ENCODE measurements around the gene NTN1.

DNA sequence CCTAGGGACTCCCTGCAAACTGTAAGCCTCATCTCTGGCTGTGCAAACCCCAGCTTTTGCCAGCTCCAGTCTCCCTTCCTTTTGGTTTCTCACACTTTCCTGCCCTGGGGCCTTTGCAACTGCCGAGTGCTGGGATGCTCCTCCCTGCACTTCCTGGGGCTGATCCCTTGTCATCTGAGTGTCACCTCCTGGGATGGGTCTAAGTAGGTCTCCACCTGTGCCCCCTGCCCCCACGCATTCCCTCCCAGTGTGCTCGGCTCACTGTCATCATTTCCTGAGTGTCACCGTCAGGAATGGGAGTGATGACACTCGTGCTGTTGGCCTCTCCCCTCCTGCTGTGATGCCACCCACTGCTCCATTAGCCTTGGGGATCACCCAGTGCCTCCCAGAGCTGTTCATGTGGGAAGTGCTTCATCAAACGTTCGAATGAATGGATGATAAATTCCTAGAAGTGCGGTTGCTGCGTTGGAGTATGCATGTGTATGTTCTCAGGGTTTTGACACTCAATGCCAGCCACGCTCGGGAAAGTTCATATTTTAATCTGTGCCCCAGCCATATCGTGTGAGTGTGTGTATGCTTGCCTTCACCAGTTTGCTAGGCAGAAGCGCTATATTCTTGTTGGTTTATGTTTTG lies 189.9 kb downstream of the NTN1 start:
- TF ChIP-seq, protein P1, sequence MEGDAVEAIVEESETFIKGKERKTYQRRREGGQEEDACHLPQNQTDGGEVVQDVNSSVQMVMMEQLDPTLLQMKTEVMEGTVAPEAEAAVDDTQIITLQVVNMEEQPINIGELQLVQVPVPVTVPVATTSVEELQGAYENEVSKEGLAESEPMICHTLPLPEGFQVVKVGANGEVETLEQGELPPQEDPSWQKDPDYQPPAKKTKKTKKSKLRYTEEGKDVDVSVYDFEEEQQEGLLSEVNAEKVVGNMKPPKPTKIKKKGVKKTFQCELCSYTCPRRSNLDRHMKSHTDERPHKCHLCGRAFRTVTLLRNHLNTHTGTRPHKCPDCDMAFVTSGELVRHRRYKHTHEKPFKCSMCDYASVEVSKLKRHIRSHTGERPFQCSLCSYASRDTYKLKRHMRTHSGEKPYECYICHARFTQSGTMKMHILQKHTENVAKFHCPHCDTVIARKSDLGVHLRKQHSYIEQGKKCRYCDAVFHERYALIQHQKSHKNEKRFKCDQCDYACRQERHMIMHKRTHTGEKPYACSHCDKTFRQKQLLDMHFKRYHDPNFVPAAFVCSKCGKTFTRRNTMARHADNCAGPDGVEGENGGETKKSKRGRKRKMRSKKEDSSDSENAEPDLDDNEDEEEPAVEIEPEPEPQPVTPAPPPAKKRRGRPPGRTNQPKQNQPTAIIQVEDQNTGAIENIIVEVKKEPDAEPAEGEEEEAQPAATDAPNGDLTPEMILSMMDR (IDR thresholded peaks at IDR 0.05): no peak
- TF ChIP-seq EP300 (IDR thresholded peaks at IDR 0.05; ENCODE audit: low read depth): no peak
- TF ChIP-seq POLR2AphosphoS5 (IDR thresholded peaks at IDR 0.05): no peak
